DMS 273 (cell line): ENCODE data around the gene STXBP5.

Experiments
- DNase-seq: peaks from one replicate; lab custom pipeline; 2025; ENCODE audit not compliant: unreplicated experiment; lab: John Stamatoyannopoulos, UW

Gene STXBP5

DNA sequence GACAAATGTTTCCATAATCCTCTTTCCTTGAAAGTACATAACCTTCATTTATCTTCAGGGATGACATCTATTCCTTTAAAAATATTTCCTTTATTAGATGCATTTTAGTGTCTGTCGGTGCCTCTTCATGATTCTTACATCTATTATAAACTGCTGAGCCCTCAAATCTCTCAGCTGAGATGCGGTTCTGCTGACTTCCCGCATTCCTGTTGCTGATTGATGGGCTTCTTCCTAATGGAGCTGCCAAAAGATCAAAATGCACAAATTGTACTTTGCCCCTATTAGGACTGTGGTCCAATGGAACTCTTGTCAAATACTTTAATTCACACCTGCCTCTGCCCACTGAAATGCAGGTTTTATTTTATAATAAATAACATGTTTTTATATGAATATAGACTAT is 225.6 kb downstream of the STXBP5 start:
- DNase-seq, result no peak

DNA sequence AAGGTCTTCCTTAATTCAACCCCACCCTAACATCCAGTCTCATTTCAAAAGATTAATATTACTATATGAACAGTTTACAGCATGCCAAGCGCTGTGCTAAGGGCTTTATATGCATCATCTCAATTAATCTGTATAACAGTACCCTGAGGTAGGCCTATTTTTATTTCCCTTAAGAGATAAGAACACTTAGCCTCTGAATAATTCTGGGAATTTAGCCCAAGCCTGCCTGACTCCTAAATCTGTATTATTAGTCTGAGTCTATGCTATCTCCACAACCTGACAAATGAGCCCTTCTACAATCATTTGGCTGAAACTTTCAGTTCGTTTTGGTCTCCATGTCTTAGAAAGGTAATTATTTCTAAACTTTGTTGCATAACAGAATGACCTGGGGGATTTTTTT is 226.6 kb downstream of the STXBP5 start:
- no peak for DNase-seq

DNA sequence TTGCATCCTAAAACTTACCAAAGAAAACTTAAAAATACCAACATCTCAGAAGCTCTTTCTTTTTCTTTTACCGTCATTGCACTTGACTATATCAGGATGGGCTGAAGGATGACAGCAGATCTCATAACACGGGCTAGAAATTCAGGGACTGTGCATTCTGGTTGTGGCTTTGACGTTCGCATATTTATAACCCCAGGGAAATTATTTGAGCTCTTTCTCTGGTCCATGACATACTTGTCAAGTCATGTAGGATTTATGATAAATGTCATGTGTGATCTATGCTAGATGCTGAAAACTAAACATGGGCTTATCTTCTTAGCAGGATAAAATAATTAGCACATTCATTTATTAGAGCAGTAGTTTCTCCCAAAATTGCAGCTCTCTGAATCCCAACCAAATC is 229.9 kb downstream of the STXBP5 start:
- no peak for DNase-seq

DNA sequence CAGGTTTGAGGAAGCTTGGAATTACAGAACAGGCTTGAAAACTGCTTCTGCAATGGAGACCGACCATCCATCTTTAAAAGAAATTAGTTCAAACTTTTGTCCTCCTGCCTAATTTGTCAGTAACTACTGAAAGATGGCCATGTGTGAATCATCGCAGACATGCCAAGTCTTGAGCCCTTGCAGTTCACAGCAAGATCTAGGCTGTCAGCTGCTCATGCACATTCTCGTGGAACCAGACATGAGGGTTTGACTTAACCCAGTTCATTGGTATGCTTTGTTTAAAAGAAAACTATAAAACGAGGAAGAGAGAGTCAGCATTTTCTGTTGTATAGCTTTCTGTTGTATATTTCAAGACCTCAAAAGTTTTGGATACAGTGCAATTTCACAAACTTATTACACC is 230.3 kb downstream of the STXBP5 start:
- no peak for DNase-seq

DNA sequence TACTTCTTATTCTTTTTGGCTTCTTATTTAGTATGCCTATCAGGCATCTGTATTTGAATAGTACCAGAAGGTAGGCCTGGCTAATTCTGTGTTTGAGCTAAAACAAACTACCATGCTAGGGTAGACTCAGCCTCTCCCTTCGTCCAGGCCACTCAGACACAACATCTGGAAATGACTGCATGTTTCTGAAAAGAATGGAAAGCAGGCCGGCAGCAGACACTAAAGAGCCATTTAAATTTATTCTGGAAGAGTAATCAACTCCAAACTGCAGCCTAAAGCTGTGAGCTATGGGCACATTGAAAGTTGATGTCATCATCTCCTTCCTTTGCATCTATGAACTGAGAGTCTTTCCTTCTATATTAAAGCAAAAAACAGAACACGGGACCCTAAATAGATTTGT is 233.4 kb downstream of the STXBP5 start:
- no peak for DNase-seq

DNA sequence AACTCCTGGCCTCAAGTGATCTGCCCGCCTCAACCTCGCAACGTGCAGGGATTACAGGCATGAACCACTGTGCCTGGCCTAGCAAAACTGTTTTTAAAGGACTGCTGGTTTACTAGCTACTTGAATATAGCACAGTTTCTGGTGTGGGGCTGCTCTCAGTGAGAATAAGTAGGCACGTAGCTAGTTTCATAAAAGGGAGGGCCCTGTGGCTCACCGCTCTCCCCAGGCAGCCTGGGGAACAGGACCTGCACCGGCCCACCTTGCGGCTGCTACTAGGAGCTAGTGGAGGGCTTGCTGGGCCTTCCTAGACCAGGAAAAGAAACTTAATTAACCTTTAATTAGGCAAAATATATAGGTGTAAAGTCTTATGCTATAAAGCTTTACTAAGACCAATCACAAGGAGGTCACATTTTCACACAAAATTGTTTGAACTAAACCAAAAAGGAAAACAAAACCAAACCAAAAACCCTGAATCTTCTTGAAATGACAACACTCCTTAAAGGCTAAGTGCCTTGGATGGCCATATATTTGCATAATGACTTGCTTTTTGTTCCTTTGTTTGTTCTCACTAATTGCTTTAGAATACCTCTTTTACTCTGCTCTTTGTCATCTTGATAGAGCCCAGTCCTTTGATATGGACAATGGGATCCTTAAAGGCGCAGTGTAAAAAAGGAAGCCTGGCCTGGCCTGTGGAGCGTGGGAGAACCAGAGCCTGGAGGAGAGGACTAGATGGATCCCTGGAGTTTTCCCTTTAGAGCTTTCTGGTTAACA is 234.7 kb downstream of the STXBP5 start:
- no peak for DNase-seq
